Stimulated activated CD8-positive, alpha-beta memory T cell treated with anti-CD3 and anti-CD28 coated beads, Interleukin-12 subunit alpha, Interleukin-12 subunit beta, amount 100 ng/mL, for 24 hours (primary cell): ENCODE measurements around the gene HOTAIR.

Experiments
- DNase-seq: peaks from one replicate; pipeline ENCODE4 v3.0.0-alpha.2; 2020; ENCODE audit errors: extremely low read depth

HOTAIR gene

GRCh38 chr12:53948650-53949593, 25.8 kb downstream of the HOTAIR start:
- no peak for DNase-seq

GRCh38 chr12:53947743-53948142, 27.0 kb downstream of the HOTAIR start:
- DNase-seq = no peak

GRCh38 chr12:53944907-53945847, 29.6 kb downstream of the HOTAIR start:
- DNase-seq = no peak

GRCh38 chr12:53944209-53944608, 30.5 kb downstream of the HOTAIR start:
- DNase-seq = no peak

GRCh38 chr12:53942467-53942997, 32.2 kb downstream of the HOTAIR start:
- no peak for DNase-seq

- DNase-seq = no peak
Measured at GRCh38 chr12:53941750-53942149, 33.0 kb downstream of the HOTAIR start.

GRCh38 chr12:53941187-53941586, 33.6 kb downstream of the HOTAIR start:
- DNase-seq = no peak

GRCh38 chr12:53940443-53941014, 34.2 kb downstream of the HOTAIR start:
- no peak for DNase-seq

GRCh38 chr12:53939141-53940108, 35.3 kb downstream of the HOTAIR start:
- DNase-seq = no peak

- peak; percentile 39 for DNase-seq
Measured at GRCh38 chr12:53938326-53939140, 36.2 kb downstream of the HOTAIR start, which contains the start of gene HOXC13. Gene HOXC13, plus strand, starts transcription at chr12:53938831. Its CDS starts 76 bp downstream, at chr12:53938907.

- DNase-seq = no peak
Measured at GRCh38 chr12:53937596-53938325, 37.0 kb downstream of the HOTAIR start.

GRCh38 chr12:53937099-53937498, 37.7 kb downstream of the HOTAIR start:
- DNase-seq = no peak

- DNase-seq = no peak
Measured at GRCh38 chr12:53935383-53936341, 39.1 kb downstream of the HOTAIR start.

- DNase-seq = no peak
Measured at GRCh38 chr12:53932915-53933314, 41.8 kb downstream of the HOTAIR start.

GRCh38 chr12:53931844-53932581, 42.7 kb downstream of the HOTAIR start:
- no peak for DNase-seq

GRCh38 chr12:53930591-53931255, 44.0 kb downstream of the HOTAIR start:
- no peak for DNase-seq
